Spleen (tissue), 11 donors: Measurements from ENCODE around the gene SYTL1. TPM values are rescaled to one million over a fixed set of nuclear protein-coding genes. Genes with fewer than 3 reads are reported as not detected.

Source experiments
- DNase-seq: peaks from one replicate; pipeline ENCODE4 v3.0.0-alpha.2; 2020
- H3K27ac ChIP-seq, 8 donors: fragments of 200-600 bp; sonication (generic) in 7 of 8; 1 replicate in 4 of 8; 2 replicates in 4 of 8; pipeline versions ENCODE4 v1.5.0 to v1.8.0; 2016 to 2021; ENCODE audit warnings: inconsistent platforms in 4 of 8, mild to moderate bottlenecking in 4 of 8, moderate library complexity in 1 of 8
- H3K27me3 ChIP-seq, 7 donors: fragments of 200-600 bp; sonication (generic) in 6 of 7; replicated peaks in 1 of 7; 1 replicate in 4 of 7; 2 replicates in 3 of 7; pipeline versions ENCODE4 v1.5.0 to v1.8.0; 2016 to 2021; ENCODE audit warnings: inconsistent platforms in 3 of 7, mild to moderate bottlenecking in 1 of 7
- H3K36me3 ChIP-seq, 6 donors: fragments of 200-600 bp; sonication (generic) in 5 of 6; 1 replicate in 4 of 6; 2 replicates in 2 of 6; pipeline versions ENCODE4 v1.5.0 to v1.8.0; 2016 to 2021; ENCODE audit warnings: inconsistent platforms in 2 of 6
- H3K4me1 ChIP-seq, 6 donors: fragments of 200-600 bp; sonication (generic) in 5 of 6; 1 replicate in 3 of 6; 2 replicates in 3 of 6; pipeline versions ENCODE4 v1.5.0 to v1.8.0; 2016 to 2021; ENCODE audit warnings: inconsistent platforms in 3 of 6
- H3K4me3 ChIP-seq, 8 donors: fragments of 200-600 bp; sonication (generic) in 7 of 8; 1 replicate in 4 of 8; 2 replicates in 4 of 8; pipeline versions ENCODE4 v1.5.0 to v1.8.0; 2016 to 2021; ENCODE audit warnings: inconsistent platforms in 4 of 8, mild to moderate bottlenecking in 4 of 8, moderate library complexity in 2 of 8
- H3K9me3 ChIP-seq, 8 donors: fragments of 200-600 bp; sonication (generic) in 7 of 8; 1 replicate in 4 of 8; 2 replicates in 4 of 8; pipeline versions ENCODE4 v1.5.0 to v1.8.0; 2016 to 2021; ENCODE audit warnings: inconsistent platforms in 4 of 8
- CTCF ChIP-seq, 11 experiments: fragments of 200-600 bp in 7 of 11; fragments of 450-650 bp in 4 of 11; sonication (generic) in 4 of 11; IDR thresholded peaks in 8 of 11; conservative IDR thresholded peaks in 3 of 11; 1 replicate in 7 of 11; 2 replicates in 4 of 11; pipeline versions ENCODE4 v1.4.0 to v1.8.0; 2016 to 2021; ENCODE audit warnings: antibody characterized with exemption in 11 of 11, inconsistent platforms in 4 of 11, mild to moderate bottlenecking in 1 of 11
- POLR2A ChIP-seq, 3 donors: fragments of 450-650 bp; IDR thresholded peaks; one replicate each; pipeline ENCODE4 v1.5.1; 2017; ENCODE audit warnings: antibody characterized with exemption in 3 of 3, mild to moderate bottlenecking in 1 of 3
- POLR2AphosphoS5 ChIP-seq, 3 donors: sonication (generic); formaldehyde crosslinking; IDR thresholded peaks; one replicate each; pipeline ENCODE4 v1.5.1; 2017; ENCODE audit warnings: antibody characterized with exemption in 3 of 3
- WGBS, 5 donors: extraction: QIAGEN DNeasy Blood & Tissue Kit in 3 of 5; methylation state at CpG; one replicate each; pipeline versions ENCODE4 v1.1.5 to v1.1.7; 2013 to 2018; 5-methylcytosine and 5-hydroxymethylcytosine counted together
- intact Hi-C: fragments of 100-400 bp; cut with DNase I; formaldehyde crosslinking; loops from one replicate; pipeline ENCODE4 v1.15.0; 2023; ENCODE audit warnings: low total_unique reads
- polyA plus RNA-seq, 3 donors: library from polyadenylated mRNA; stranded (reverse); fragments of 200-250 nt; gene quantifications; one replicate each; pipeline ENCODE4 v1.2.1, GENCODE V29; 2013
- total RNA-seq, 7 donors: library from RNA; depleted of rRNA in 3 of 7; stranded (reverse); fragments of >200 nt in 3 of 7; fragmentation: NEBNext Ultra II Directional in 4 of 7; extraction: Animal tissue kit (Norgen Biotek cat#: 25700) in 4 of 7; gene quantifications; one replicate each; pipeline versions ENCODE4 v1.1.0 to v1.2.1, GENCODE V29; 2016 to 2021
- donor health status: healthy with polysubstance abuse.
- donor health status: DM: no; HTN: no; CAD: no; lungs with moderate emphysema.
- donor health status: DM: no; HTN: no; CAD: no.
- donor health status: Bipolar disorder and iron deficiency.
- donor health status: healthy.
- donor health status: DM: no; HTN: no; CAD: no.
- donor health status: DM: yes; HTN: yes; CAD: no.

Gene SYTL1
- total and polyA plus RNA-seq, 10 donors, result 54.9 to 208 (median 76.4) TPM

GRCh38 chr1:27331922-27332321, 9.9 kb upstream of the SYTL1 start:
- H3K9me3 ChIP-seq, result no peaks in the 10 kb centered on the region
- peaks cover 20 to 64% (median 39%) of the 10 kb centered on the region in 6 donors for H3K4me1 ChIP-seq
- peaks cover 4 to 100% (median 66%) of the 10 kb centered on the region in 6 donors for H3K36me3 ChIP-seq
- DNase-seq, result peak; percentile 59
- H3K27ac ChIP-seq, result peak overlapping the region in 4 of 8 donors; percentile 16 to 63 (median 46)
- TF ChIP-seq POLR2A (IDR thresholded peaks at IDR 0.05), result no peak
- no peak for TF ChIP-seq CTCF (IDR thresholded peaks at IDR 0.05 in 8 of 11, conservative IDR thresholded peaks at IDR 0.05 in 3 of 11)
- TF ChIP-seq POLR2AphosphoS5 (IDR thresholded peaks at IDR 0.05), result no peak
- H3K27me3 ChIP-seq, result no peaks in the 10 kb centered on the region
- intact Hi-C loops, result no loop called here
- WGBS, 5 donors, result 83 to 93% (median 90%) methylated on average over 2 to 5 of the region's 5 CpGs
- H3K4me3 ChIP-seq, result no peak overlapping the region

GRCh38 chr1:27332536-27333281, 9.1 kb upstream of the SYTL1 start:
- Histone ChIP-seq H3K27me3 (no peaks in the 10 kb centered on the region), H3K9me3 (no peaks in the 10 kb centered on the region), H3K27ac (peak overlapping the region in 4 of 8 donors; percentile 16 to 63 (median 46)), H3K4me3 (no peak overlapping the region), H3K4me1 (peaks cover 20 to 56% (median 32%) of the 10 kb centered on the region in 6 donors), H3K36me3 (peaks cover 4 to 100% (median 69%) of the 10 kb centered on the region in 6 donors)
- WGBS, 5 donors, result 57 to 94% (median 66%) methylated on average over 5 to 11 of the region's 11 CpGs
- TF ChIP-seq CTCF (IDR thresholded peaks at IDR 0.05 in 8 of 11, conservative IDR thresholded peaks at IDR 0.05 in 3 of 11) (peak; percentile 70 to 93 (median 88)), POLR2A (IDR thresholded peaks at IDR 0.05) (no peak), POLR2AphosphoS5 (IDR thresholded peaks at IDR 0.05) (peak; percentile 26 to 41 (median 34))
- DNase-seq, result peak; percentile 89
- intact Hi-C loops, result no loop called here

GRCh38 chr1:27333717-27334279, 8.0 kb upstream of the SYTL1 start:
- H3K4me3 ChIP-seq, result no peak overlapping the region
- no peak overlapping the region for H3K27ac ChIP-seq
- H3K27me3 ChIP-seq, result no peaks in the 10 kb centered on the region
- TF ChIP-seq POLR2AphosphoS5 (IDR thresholded peaks at IDR 0.05) (peak in 1 of 3 donors; percentile 47), POLR2A (IDR thresholded peaks at IDR 0.05) (no peak)
- no peaks in the 10 kb centered on the region for H3K9me3 ChIP-seq
- intact Hi-C loops, result no loop called here
- DNase-seq, result no peak
- H3K36me3 ChIP-seq, result peaks cover 4 to 100% (median 70%) of the 10 kb centered on the region in 6 donors
- 92 to 95% (median 95%) methylated on average over 17 of the region's 17 CpGs; no CpG with 5 or more reads in 1 of the 5 donors for WGBS, 5 donors
- peaks cover 14 to 47% (median 23%) of the 10 kb centered on the region in 6 donors for H3K4me1 ChIP-seq

GRCh38 chr1:27335506-27336422, 6.1 kb upstream of the SYTL1 start:
- H3K4me1 ChIP-seq, result peaks cover 14 to 47% (median 25%) of the 10 kb centered on the region in 6 donors
- no peaks in the 10 kb centered on the region for H3K9me3 ChIP-seq
- H3K27me3 ChIP-seq, result no peaks in the 10 kb centered on the region
- intact Hi-C loops, result no loop called here
- H3K36me3 ChIP-seq, result peaks cover 4 to 82% (median 60%) of the 10 kb centered on the region in 6 donors
- no peak for DNase-seq
- H3K4me3 ChIP-seq, result no peak overlapping the region
- TF ChIP-seq CTCF (IDR thresholded peaks at IDR 0.05 in 8 of 11, conservative IDR thresholded peaks at IDR 0.05 in 3 of 11), result no peak
- TF ChIP-seq POLR2AphosphoS5 (IDR thresholded peaks at IDR 0.05), result peak in 1 of 3 donors; percentile 16
- no peak overlapping the region for H3K27ac ChIP-seq
- WGBS, 5 donors, result 92 to 97% (median 94%) methylated on average over 13 to 17 of the region's 17 CpGs
